ENCODE measurements around the gene RIN1. TPM values are rescaled to one million over a fixed set of nuclear protein-coding genes. Genes with fewer than 3 reads are reported as not detected.
A peak's percentile ranks its signal among the peaks of the same experiment; 100 is the strongest.

RIN1 gene
- polyA plus RNA-seq, 1 donor (not counting 4 experiments of a cell fraction or from before 2014, with no cell fraction given): 10.6 TPM

DNA sequence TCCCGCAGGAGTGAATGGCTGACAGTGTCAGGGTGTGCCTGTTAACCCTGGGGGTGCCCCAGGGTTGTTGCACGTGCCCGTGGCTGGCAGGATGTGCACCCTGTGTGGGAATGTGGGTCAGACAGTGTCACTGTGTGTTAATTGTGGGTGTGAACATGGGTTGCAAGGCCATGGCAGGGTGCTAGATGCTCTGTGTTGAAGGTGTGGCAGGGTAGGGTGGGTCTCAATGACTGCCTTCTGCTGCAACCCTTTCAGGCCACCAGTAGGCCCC, 8.3 kb downstream of the RIN1 start:
- DNase-seq (ENCODE audit: low read depth, low spot score) (no peak), FAIRE-seq (peak; percentile 29)
- peaks cover 15 to 18% of the 10 kb centered on the region in 2 experiments for H3K36me3 ChIP-seq (ENCODE audit: control insufficient read depth in 2 of 2, extremely low read depth in 1 of 2, insufficient read depth in 2 of 2, low read length in 2 of 2)
- TF ChIP-seq, protein P1, sequence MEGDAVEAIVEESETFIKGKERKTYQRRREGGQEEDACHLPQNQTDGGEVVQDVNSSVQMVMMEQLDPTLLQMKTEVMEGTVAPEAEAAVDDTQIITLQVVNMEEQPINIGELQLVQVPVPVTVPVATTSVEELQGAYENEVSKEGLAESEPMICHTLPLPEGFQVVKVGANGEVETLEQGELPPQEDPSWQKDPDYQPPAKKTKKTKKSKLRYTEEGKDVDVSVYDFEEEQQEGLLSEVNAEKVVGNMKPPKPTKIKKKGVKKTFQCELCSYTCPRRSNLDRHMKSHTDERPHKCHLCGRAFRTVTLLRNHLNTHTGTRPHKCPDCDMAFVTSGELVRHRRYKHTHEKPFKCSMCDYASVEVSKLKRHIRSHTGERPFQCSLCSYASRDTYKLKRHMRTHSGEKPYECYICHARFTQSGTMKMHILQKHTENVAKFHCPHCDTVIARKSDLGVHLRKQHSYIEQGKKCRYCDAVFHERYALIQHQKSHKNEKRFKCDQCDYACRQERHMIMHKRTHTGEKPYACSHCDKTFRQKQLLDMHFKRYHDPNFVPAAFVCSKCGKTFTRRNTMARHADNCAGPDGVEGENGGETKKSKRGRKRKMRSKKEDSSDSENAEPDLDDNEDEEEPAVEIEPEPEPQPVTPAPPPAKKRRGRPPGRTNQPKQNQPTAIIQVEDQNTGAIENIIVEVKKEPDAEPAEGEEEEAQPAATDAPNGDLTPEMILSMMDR (optimal IDR thresholded peaks at IDR 0.05 in 1 of 3, IDR thresholded peaks at IDR 0.05 in 1 of 3, conservative IDR thresholded peaks at IDR 0.05 in 1 of 3; ENCODE audit: extremely low read depth in 1 of 3, insufficient read depth in 2 of 3, low read length in 3 of 3): no peak
- TF ChIP-seq EZH2 (IDR thresholded peaks at IDR 0.05; ENCODE audit: low read length): no peak
- peak overlapping the region; percentile 34 for H3K4me2 ChIP-seq (ENCODE audit: control insufficient read depth, extremely low read depth, insufficient read depth, low read depth, low read length)
- no peak overlapping the region for H2AFZ ChIP-seq (ENCODE audit: control insufficient read depth, low read length)
- no peaks in the 10 kb centered on the region for H3K9me1 ChIP-seq (ENCODE audit: control insufficient read depth, extremely low read depth, insufficient read depth, low read length)
- H3K27ac ChIP-seq (ENCODE audit: control insufficient read depth, insufficient read depth, low read length): no peak overlapping the region
- no peaks in the 10 kb centered on the region for H3K27me3 ChIP-seq (ENCODE audit: control insufficient read depth, extremely low read depth, insufficient read depth, low read length)
- H3K79me2 ChIP-seq (ENCODE audit: control insufficient read depth, insufficient read depth, low read length): peaks cover under 1% of the 10 kb centered on the region
- peaks cover 37% of the 10 kb centered on the region for H3K4me1 ChIP-seq (ENCODE audit: control insufficient read depth, extremely low read depth, insufficient read depth, low read length)
- H3K9me3 ChIP-seq (ENCODE audit: control insufficient read depth, low read depth, low read length): no peaks in the 10 kb centered on the region
- no peaks in the 10 kb centered on the region for H4K20me1 ChIP-seq (ENCODE audit: control insufficient read depth, extremely low read depth, insufficient read depth, low read length)
- dilution Hi-C loops (cut with MboI; ENCODE audit: extremely low pct_ligation_motif_present, low sequenced_read_pairs): no loop called here
- H3K9ac ChIP-seq (ENCODE audit: control insufficient read depth, extremely low read depth, insufficient read depth, low read length): no peak overlapping the region
- H3K4me3 ChIP-seq (ENCODE audit: control insufficient read depth in 2 of 3, extremely low read depth in 1 of 3, insufficient read depth in 2 of 3, low read depth in 1 of 3, low read length in 3 of 3): no peak overlapping the region

DNA sequence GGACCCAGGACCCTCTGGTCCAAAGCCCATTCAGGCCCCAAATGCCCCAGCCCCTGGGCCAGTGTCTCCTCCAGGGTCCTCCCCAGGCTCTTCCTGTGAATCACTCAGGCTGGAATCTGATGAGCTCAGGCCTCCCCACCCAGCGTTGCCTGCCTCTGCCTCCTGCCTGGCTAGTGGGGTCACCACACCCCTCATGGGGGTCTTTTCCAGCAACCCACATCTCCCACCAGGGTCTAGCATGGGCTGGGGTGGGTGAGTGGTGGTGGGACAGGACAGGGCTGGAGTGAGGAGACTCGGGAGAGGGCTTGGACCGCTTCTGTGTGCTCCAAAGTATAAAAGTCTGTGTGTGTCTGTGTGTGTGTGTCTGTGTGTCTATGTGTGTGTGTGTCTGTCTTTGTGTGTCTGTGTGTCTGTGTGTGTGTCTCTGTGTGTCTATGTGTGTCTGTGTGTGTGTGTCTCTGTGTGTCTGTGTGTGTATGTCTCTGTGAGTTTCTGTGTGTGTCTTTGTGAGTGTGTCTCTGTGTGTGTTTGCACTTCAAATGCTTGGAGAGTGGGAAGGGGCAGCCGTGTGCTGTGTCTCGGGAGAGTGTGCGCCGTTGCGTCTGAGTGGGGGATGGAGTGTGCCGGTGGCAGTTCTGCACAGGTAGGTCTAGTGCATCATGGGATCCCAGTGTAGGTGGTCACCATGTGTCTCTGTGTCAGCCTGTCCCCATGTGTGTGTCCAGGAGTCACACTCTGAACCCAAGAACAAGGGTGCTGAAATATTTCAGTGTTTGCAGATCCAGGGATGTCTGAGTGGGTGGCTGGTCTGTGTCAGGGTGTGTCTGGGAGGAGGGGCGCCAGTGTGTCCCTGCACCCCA, 8.8 kb downstream of the RIN1 start:
- Histone ChIP-seq H3K4me1 (ENCODE audit: control insufficient read depth, extremely low read depth, insufficient read depth, low read length) (peaks cover 37% of the 10 kb centered on the region), H3K9me3 (ENCODE audit: control insufficient read depth, low read depth, low read length) (no peaks in the 10 kb centered on the region), H3K27me3 (ENCODE audit: control insufficient read depth, extremely low read depth, insufficient read depth, low read length) (no peaks in the 10 kb centered on the region), H3K4me2 (ENCODE audit: control insufficient read depth, extremely low read depth, insufficient read depth, low read depth, low read length) (peak overlapping the region; percentile 61), H3K4me3 (ENCODE audit: control insufficient read depth in 2 of 3, extremely low read depth in 1 of 3, insufficient read depth in 2 of 3, low read depth in 1 of 3, low read length in 3 of 3) (no peak overlapping the region), H3K9ac (ENCODE audit: control insufficient read depth, extremely low read depth, insufficient read depth, low read length) (peak overlapping the region; percentile 58), H2AFZ (ENCODE audit: control insufficient read depth, low read length) (peak overlapping the region; percentile 80), H3K36me3 (ENCODE audit: control insufficient read depth in 2 of 2, extremely low read depth in 1 of 2, insufficient read depth in 2 of 2, low read length in 2 of 2) (peaks cover 10 to 12% of the 10 kb centered on the region in 2 experiments), H3K27ac (ENCODE audit: control insufficient read depth, insufficient read depth, low read length) (peak overlapping the region; percentile 65), H3K9me1 (ENCODE audit: control insufficient read depth, extremely low read depth, insufficient read depth, low read length) (no peaks in the 10 kb centered on the region), H3K79me2 (ENCODE audit: control insufficient read depth, insufficient read depth, low read length) (no peaks in the 10 kb centered on the region), H4K20me1 (ENCODE audit: control insufficient read depth, extremely low read depth, insufficient read depth, low read length) (no peaks in the 10 kb centered on the region)
- no peak for DNase-seq (ENCODE audit: low read depth, low spot score)
- FAIRE-seq: peak; percentile 80
- TF ChIP-seq, protein P1 (optimal IDR thresholded peaks at IDR 0.05 in 1 of 3, IDR thresholded peaks at IDR 0.05 in 1 of 3, conservative IDR thresholded peaks at IDR 0.05 in 1 of 3; ENCODE audit: extremely low read depth in 1 of 3, insufficient read depth in 2 of 3, low read length in 3 of 3): no peak
- no peak for TF ChIP-seq EZH2 (IDR thresholded peaks at IDR 0.05; ENCODE audit: low read length)
- dilution Hi-C loops (cut with MboI; ENCODE audit: extremely low pct_ligation_motif_present, low sequenced_read_pairs): no loop called here

Data from keratinocyte (primary cell).